Endothelial cell (in vitro differentiated cells): Measurements from ENCODE around the gene SYCP2. TPM values are rescaled to one million over a fixed set of nuclear protein-coding genes. Genes with fewer than 3 reads are reported as not detected.

Source experiments
- DNase-seq: peaks from one replicate; pipeline ENCODE4 v3.0.0; 2021; ENCODE audit warnings: low spot score
- H3K27ac Mint-ChIP-seq: one replicate; pipeline ENCODE4 v1.8.0; 2021; ENCODE audit warnings: mixed read lengths, inconsistent platforms; ENCODE audit not compliant: unreplicated experiment
- H3K27me3 Mint-ChIP-seq: one replicate; pipeline ENCODE4 v1.8.0; 2021; ENCODE audit warnings: mild to moderate bottlenecking, moderate library complexity, mixed read lengths, inconsistent platforms; ENCODE audit not compliant: unreplicated experiment
- H3K36me3 Mint-ChIP-seq: one replicate; pipeline ENCODE4 v1.8.0; 2021; ENCODE audit warnings: mild to moderate bottlenecking, low read depth, mixed read lengths, inconsistent platforms; ENCODE audit not compliant: unreplicated experiment
- H3K4me1 Mint-ChIP-seq: one replicate; pipeline ENCODE4 v1.8.0; 2021; ENCODE audit warnings: mild to moderate bottlenecking, mixed read lengths, inconsistent platforms; ENCODE audit not compliant: unreplicated experiment
- H3K4me3 Mint-ChIP-seq: one replicate; pipeline ENCODE4 v1.8.0; 2021; ENCODE audit warnings: mild to moderate bottlenecking, mixed read lengths, inconsistent platforms; ENCODE audit not compliant: unreplicated experiment
- H3K9me3 Mint-ChIP-seq: one replicate; pipeline ENCODE4 v1.8.0; 2021; ENCODE audit warnings: mixed read lengths, inconsistent platforms; ENCODE audit not compliant: unreplicated experiment
- CTCF ChIP-seq: fragments of 200-600 bp; sonication (generic); IDR thresholded peaks from one replicate; pipeline ENCODE4 v1.5.0; 2021; ENCODE audit warnings: antibody characterized with exemption; ENCODE audit not compliant: unreplicated experiment
- total RNA-seq: library from RNA; stranded (reverse); fragmentation: NEBNext Ultra II Directional; extraction: Animal tissue kit (Norgen Biotek cat#: 25700); gene quantifications from one replicate; pipeline ENCODE4 v1.2.1, GENCODE V29; 2021; ENCODE audit not compliant: unreplicated experiment

Gene SYCP2
- total RNA-seq, 1 donor from 2014 or later, result 2.1 TPM

DNA sequence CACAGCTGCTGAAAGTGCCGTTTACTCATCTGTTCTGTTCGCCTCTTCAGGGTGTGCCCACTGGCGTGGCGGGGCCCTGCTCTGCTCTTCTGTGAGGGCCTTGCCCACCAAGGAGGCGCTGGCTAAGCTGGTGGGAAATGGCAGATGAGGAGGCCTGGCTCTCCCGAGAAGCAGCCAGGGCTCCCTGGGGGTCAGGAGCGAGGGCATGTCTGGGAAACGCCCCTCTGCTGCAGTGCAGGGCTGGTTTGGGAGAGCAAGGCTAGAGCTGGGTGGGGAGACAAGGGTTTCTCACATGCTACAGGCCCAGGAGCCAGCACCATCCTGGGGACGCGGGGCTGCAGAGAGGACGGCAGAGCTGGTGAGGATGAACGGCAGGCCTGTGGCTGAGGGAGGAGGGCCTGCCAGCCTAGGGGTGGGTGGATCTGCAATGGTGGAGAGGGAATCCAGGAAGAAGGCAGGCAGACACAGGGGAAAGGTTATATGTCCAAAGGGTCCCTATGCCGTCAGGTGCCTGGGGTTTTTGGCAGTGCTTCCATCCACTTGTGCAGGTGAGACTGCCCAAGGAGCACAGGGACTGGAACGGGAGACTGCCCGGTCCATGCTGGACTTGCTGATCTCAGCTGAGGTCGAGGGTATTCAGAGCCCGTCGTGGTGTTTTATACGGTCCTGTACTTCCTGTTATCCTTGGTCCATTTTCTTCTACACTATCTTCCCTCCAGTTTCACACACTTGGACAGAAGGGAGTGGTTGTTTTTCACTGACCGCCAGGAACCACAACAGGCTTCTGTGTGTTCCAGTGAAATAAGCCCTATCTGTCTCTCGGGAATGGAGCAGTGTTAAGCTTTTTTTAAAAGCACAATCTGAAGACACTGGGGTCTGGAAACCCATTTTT lies 119.2 kb downstream of the SYCP2 start:
- peaks cover 8% of the 10 kb centered on the region for H3K4me1 Mint-ChIP-seq
- TF ChIP-seq CTCF, result no peak
- H3K9me3 Mint-ChIP-seq, result no peaks in the 10 kb centered on the region
- no peak overlapping the region for H3K4me3 Mint-ChIP-seq
- no peak for DNase-seq
- peaks cover 15% of the 10 kb centered on the region for H3K27me3 Mint-ChIP-seq
- H3K27ac Mint-ChIP-seq, result peak overlapping the region; percentile 27
- no peaks in the 10 kb centered on the region for H3K36me3 Mint-ChIP-seq

Other genes with a start within 250 kb of the SYCP2 start
- 3.5 TPM for gene PPP1R3D, start 6.7 kb upstream of the SYCP2 start, total RNA-seq
- gene FAM217B, start 6.8 kb upstream of the SYCP2 start, total RNA-seq, result 11.4 TPM
- gene CDH26, start 24.8 kb upstream of the SYCP2 start, total RNA-seq, result 5.4 TPM